HFF-Myc (cell line): ENCODE measurements around the gene MGAT4B.

Experiments used
- DNase-seq: peaks from one replicate; pipeline ENCODE4 v3.0.0-alpha.2; 2011; ENCODE audit warnings: low read depth; ENCODE audit errors: extremely low read depth
- H3K4me3 ChIP-seq: replicated peaks from 2 replicates; pipeline ENCODE4 v1.5.1; 2011; ENCODE audit warnings: low read depth, mild to moderate bottlenecking, control low read depth, low read length
- CTCF ChIP-seq: IDR thresholded peaks from 2 replicates; pipeline ENCODE4 v1.5.1; 2012; ENCODE audit warnings: mild to moderate bottlenecking, low read depth, low read length, control low read depth; ENCODE audit errors: missing control alignments

MGAT4B gene

GRCh38 chr5:179833056-179833708, 26.5 kb upstream of the MGAT4B start:
- no peak for DNase-seq
- no peak for TF ChIP-seq CTCF
- H3K4me3 ChIP-seq, result no peak overlapping the region

GRCh38 chr5:179832039-179832745, 25.5 kb upstream of the MGAT4B start:
- TF ChIP-seq CTCF, result no peak
- no peak for DNase-seq
- H3K4me3 ChIP-seq, result no peak overlapping the region

GRCh38 chr5:179830818-179831468, 24.3 kb upstream of the MGAT4B start:
- DNase-seq, result no peak
- H3K4me3 ChIP-seq, result no peak overlapping the region
- no peak for TF ChIP-seq CTCF

GRCh38 chr5:179829732-179830435, 23.2 kb upstream of the MGAT4B start:
- no peak for TF ChIP-seq CTCF

GRCh38 chr5:179828756-179829421, 22.2 kb upstream of the MGAT4B start:
- H3K4me3 ChIP-seq, result no peak overlapping the region
- DNase-seq, result no peak
- TF ChIP-seq CTCF, result no peak

More at GRCh38 chr5:179829732-179830435, 23.2 kb upstream of the MGAT4B start:
- H3K4me3 ChIP-seq, result no peak overlapping the region
- no peak for DNase-seq

- H3K4me3 ChIP-seq, result no peak overlapping the region
- TF ChIP-seq CTCF, result no peak
- DNase-seq, result no peak
Measured at GRCh38 chr5:179827680-179828079, 21.0 kb upstream of the MGAT4B start.
